Measurements from ENCODE around the gene TNFSF4.

The TNFSF4 gene, protein sequence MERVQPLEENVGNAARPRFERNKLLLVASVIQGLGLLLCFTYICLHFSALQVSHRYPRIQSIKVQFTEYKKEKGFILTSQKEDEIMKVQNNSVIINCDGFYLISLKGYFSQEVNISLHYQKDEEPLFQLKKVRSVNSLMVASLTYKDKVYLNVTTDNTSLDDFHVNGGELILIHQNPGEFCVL

DNA sequence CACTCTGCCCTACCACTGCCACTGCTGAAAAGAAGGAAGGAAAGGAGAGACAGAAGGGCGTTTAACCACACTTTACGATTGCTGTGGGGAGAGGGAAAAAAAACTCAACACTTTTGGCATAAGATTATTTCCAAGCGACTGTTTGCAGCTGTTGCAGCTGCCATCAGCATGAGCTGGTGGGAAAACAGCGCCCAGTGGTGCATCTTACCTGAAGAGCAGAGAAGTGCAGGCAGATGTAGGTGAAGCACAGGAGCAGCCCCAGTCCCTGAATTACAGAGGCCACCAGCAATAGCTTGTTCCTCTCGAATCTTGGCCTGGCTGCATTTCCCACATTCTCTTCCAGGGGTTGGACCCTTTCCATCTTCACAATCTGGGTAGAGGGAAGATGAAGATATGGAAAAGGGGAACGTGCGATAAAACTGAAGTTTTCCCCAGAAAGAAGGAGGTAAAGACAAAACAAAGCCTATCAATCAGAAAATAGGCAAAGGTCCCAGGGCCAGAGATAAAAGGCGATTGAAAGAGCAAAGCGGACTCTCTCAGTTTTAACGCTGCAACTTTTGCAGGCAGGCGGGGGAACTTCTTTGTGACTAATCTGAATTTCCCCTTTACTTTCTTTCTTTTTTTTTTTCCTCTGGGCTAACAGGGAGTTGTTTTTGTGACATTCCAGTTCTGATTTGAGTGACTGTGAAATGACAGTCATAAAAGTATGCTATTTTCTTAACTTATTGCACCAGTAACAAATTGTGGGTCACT, at the start of gene TNFSF4:
TNFSF4 (minus strand) TSS at position 516 of the 753 bp plus-strand sequence; CDS start at position 361, 155 bp downstream.
- Histone ChIP-seq H3K4me3 (ENCODE audit: severe bottlenecking) (no peak within 1 kb of the TSS), H3K27ac (ENCODE audit: poor library complexity, severe bottlenecking) (no peak within 1 kb of the TSS)
- ATAC-seq (ENCODE audit: low read depth), result no peak

DNA sequence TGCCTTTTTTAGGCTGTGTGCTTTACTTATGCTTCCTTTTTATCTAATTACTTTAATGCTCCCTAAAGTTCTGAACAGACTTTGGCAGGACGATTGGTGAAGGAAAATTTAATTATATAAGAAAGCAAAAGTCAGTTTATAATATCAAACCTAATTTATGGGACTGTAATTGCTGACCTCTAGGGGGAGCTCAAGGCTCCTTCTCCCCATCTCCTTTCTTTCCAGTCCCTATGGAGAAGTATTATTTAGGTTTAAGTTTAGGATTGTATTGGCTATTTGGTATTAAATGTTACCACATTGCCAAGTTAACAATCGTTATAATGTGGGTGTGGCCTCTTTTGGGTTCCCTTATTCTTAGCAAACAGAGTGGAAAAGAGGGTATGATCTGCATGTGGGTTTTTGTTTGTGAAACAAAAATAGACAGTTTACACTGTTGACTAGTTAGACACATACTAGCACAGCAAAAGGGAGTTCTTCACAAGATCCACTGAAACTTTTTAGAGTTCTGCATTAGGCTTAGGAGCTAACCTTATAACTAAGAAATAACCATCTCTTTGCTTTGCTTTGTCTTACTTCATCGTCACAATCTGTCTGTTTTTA, 48.2 kb upstream of the TNFSF4 start:
- TF ChIP-seq, protein P1, sequence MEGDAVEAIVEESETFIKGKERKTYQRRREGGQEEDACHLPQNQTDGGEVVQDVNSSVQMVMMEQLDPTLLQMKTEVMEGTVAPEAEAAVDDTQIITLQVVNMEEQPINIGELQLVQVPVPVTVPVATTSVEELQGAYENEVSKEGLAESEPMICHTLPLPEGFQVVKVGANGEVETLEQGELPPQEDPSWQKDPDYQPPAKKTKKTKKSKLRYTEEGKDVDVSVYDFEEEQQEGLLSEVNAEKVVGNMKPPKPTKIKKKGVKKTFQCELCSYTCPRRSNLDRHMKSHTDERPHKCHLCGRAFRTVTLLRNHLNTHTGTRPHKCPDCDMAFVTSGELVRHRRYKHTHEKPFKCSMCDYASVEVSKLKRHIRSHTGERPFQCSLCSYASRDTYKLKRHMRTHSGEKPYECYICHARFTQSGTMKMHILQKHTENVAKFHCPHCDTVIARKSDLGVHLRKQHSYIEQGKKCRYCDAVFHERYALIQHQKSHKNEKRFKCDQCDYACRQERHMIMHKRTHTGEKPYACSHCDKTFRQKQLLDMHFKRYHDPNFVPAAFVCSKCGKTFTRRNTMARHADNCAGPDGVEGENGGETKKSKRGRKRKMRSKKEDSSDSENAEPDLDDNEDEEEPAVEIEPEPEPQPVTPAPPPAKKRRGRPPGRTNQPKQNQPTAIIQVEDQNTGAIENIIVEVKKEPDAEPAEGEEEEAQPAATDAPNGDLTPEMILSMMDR (IDR thresholded peaks at IDR 0.05; ENCODE audit: poor library complexity, severe bottlenecking), result peak; percentile 92
- no peaks in the 10 kb centered on the region for H3K9me3 ChIP-seq (ENCODE audit: severe bottlenecking)
- 0 out of 3 replicates have a peak, but pooled peaks have one; percentile 29 for ATAC-seq (ENCODE audit: low read depth)
- H3K36me3 ChIP-seq (ENCODE audit: low read depth), result no peaks in the 10 kb centered on the region
- no peaks in the 10 kb centered on the region for H3K27me3 ChIP-seq (ENCODE audit: insufficient read depth, poor library complexity, severe bottlenecking)
- H3K4me1 ChIP-seq (ENCODE audit: insufficient read depth, poor library complexity, severe bottlenecking), result no peaks in the 10 kb centered on the region
- no peak overlapping the region for H3K4me3 ChIP-seq (ENCODE audit: severe bottlenecking)
- no peak overlapping the region for H3K27ac ChIP-seq (ENCODE audit: poor library complexity, severe bottlenecking)
- DNase-seq (ENCODE audit: low spot score), result no peak

More for the DNA sequence above, at the start of gene TNFSF4:
- DNase-seq (ENCODE audit: low spot score), result no peak
- no peaks in the 10 kb centered on the region for H3K36me3 ChIP-seq (ENCODE audit: low read depth)
- TF ChIP-seq, protein P1 (IDR thresholded peaks at IDR 0.05; ENCODE audit: poor library complexity, severe bottlenecking), result no peak
- no peaks in the 10 kb centered on the region for H3K27me3 ChIP-seq (ENCODE audit: insufficient read depth, poor library complexity, severe bottlenecking)
- no peaks in the 10 kb centered on the region for H3K9me3 ChIP-seq (ENCODE audit: severe bottlenecking)
- peaks cover 6% of the 10 kb centered on the region for H3K4me1 ChIP-seq (ENCODE audit: insufficient read depth, poor library complexity, severe bottlenecking)

DNA sequence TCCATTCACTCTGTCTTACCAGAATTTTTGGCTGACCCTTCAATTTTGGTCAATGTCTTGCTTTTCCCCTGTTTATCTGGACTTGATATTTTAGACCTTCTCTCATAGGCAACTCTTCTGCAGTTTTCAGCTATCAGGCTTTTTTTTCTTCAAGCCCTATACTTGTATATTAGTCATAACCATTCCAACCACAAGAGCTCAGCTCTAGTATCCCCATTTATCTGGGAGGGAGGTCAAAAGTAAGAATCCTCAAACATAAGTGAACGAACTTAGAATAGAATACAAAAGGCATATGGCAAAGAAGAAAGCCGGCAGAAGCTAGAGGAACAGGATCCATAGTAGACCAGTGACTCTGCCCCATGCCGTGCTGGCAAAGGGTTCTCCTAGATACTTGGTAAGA, 45.9 kb upstream of the TNFSF4 start:
- no peak for ATAC-seq (ENCODE audit: low read depth)

DNA sequence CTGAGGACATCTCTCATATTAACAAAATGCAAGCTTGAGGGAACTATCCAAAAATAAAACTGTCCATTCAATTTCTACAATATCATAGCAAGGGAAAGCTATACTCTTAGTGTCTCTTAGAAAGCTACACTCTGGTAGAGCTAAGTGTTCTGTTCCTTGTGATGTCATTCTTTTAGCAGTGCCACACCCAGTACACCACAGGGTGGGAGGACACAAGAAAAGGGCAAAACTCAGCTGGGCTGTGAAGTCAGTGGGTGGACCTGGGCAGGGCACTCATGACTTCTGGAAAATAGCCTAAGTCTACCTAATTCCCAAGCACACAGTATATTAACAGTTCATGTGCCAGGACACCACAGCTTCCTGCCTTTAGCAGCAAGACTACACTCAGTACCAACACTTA, 42.2 kb upstream of the TNFSF4 start:
- TF ChIP-seq, protein P1 (IDR thresholded peaks at IDR 0.05; ENCODE audit: poor library complexity, severe bottlenecking), result no peak
- ATAC-seq (ENCODE audit: low read depth), result peak; percentile 64
- H3K36me3 ChIP-seq (ENCODE audit: low read depth), result no peaks in the 10 kb centered on the region
- DNase-seq (ENCODE audit: low spot score), result no peak
- no peaks in the 10 kb centered on the region for H3K27me3 ChIP-seq (ENCODE audit: insufficient read depth, poor library complexity, severe bottlenecking)
- no peaks in the 10 kb centered on the region for H3K4me1 ChIP-seq (ENCODE audit: insufficient read depth, poor library complexity, severe bottlenecking)
- no peaks in the 10 kb centered on the region for H3K9me3 ChIP-seq (ENCODE audit: severe bottlenecking)
- no peak overlapping the region for H3K27ac ChIP-seq (ENCODE audit: poor library complexity, severe bottlenecking)
- no peak overlapping the region for H3K4me3 ChIP-seq (ENCODE audit: severe bottlenecking)

More for the DNA sequence above, 45.9 kb upstream of the TNFSF4 start:
- H3K4me1 ChIP-seq (ENCODE audit: insufficient read depth, poor library complexity, severe bottlenecking), result no peaks in the 10 kb centered on the region
- no peak for DNase-seq (ENCODE audit: low spot score)
- H3K27me3 ChIP-seq (ENCODE audit: insufficient read depth, poor library complexity, severe bottlenecking), result no peaks in the 10 kb centered on the region
- no peak overlapping the region for H3K27ac ChIP-seq (ENCODE audit: poor library complexity, severe bottlenecking)
- no peaks in the 10 kb centered on the region for H3K36me3 ChIP-seq (ENCODE audit: low read depth)
- TF ChIP-seq, protein P1 (IDR thresholded peaks at IDR 0.05; ENCODE audit: poor library complexity, severe bottlenecking), result no peak
- no peak overlapping the region for H3K4me3 ChIP-seq (ENCODE audit: severe bottlenecking)
- no peaks in the 10 kb centered on the region for H3K9me3 ChIP-seq (ENCODE audit: severe bottlenecking)
